ENCODE data around the gene ZNF692. TPM values are rescaled to one million over a fixed set of nuclear protein-coding genes. Genes with fewer than 3 reads are reported as not detected.

The ZNF692 gene
- polyA plus RNA-seq, 6 donors from 2014 or later, result 3.1 to 16.1 (median 8.4) TPM

GRCh38 chr1:248824301-248824700, 34.6 kb downstream of the ZNF692 start:
- H3K9me3 Mint-ChIP-seq, result peaks cover 0 to 3% (median 0%) of the 10 kb centered on the region in 7 donors
- H3K27ac Mint-ChIP-seq, result peak overlapping the region in 4 of 6 donors; percentile 2 to 85 (median 62)
- DNase-seq (no peak), ATAC-seq (ENCODE audit: low read depth in 2 of 2) (no peak)
- H3K27me3 Mint-ChIP-seq, result no peaks in the 10 kb centered on the region
- peak overlapping the region; percentile 93 to 100 (median 98) for H3K4me3 Mint-ChIP-seq
- peaks cover 45 to 74% (median 70%) of the 10 kb centered on the region in 3 donors for H3K4me1 Mint-ChIP-seq
- peaks cover 0 to 25% of the 10 kb centered on the region in 2 donors for H3K36me3 Mint-ChIP-seq

GRCh38 chr1:248823517-248824001, 35.3 kb downstream of the ZNF692 start:
- Mint-ChIP-seq H3K27me3 (no peaks in the 10 kb centered on the region), H3K9me3 (peaks cover 0 to 3% (median 0%) of the 10 kb centered on the region in 7 donors), H3K27ac (peak overlapping the region in 3 of 6 donors; percentile 2 to 81 (median 38)), H3K4me1 (peaks cover 51 to 82% (median 77%) of the 10 kb centered on the region in 3 donors), H3K36me3 (peaks cover 0 to 25% of the 10 kb centered on the region in 2 donors), H3K4me3 (peak overlapping the region in 7 of 8 donors; percentile 93 to 100 (median 98))
- no peak for ATAC-seq (ENCODE audit: low read depth in 2 of 2)
- DNase-seq, result no peak

- peak; percentile 7 to 9 for ATAC-seq (ENCODE audit: low read depth in 2 of 2)
- peak overlapping the region; percentile 67 to 99 (median 82) for H3K4me3 Mint-ChIP-seq
- DNase-seq, result peak; percentile 33
- H3K9me3 Mint-ChIP-seq, result peaks cover 0 to 3% (median 0%) of the 10 kb centered on the region in 7 donors
- no peaks in the 10 kb centered on the region for H3K27me3 Mint-ChIP-seq
- H3K4me1 Mint-ChIP-seq, result peaks cover 62 to 91% (median 89%) of the 10 kb centered on the region in 3 donors
- peak overlapping the region; percentile 14 to 91 (median 70) for H3K27ac Mint-ChIP-seq
- H3K36me3 Mint-ChIP-seq, result peaks cover 0 to 25% of the 10 kb centered on the region in 2 donors
These were observed 36.5 kb downstream of the ZNF692 start for GRCh38 chr1:248822148-248823032.

GRCh38 chr1:248821641-248822040, 37.2 kb downstream of the ZNF692 start:
- DNase-seq (no peak), ATAC-seq (ENCODE audit: low read depth in 2 of 2) (no peak)
- H3K27me3 Mint-ChIP-seq, result no peaks in the 10 kb centered on the region
- H3K4me1 Mint-ChIP-seq, result peaks cover 66 to 92% (median 91%) of the 10 kb centered on the region in 3 donors
- H3K9me3 Mint-ChIP-seq, result peaks cover 0 to 1% (median 0%) of the 10 kb centered on the region in 7 donors
- peaks cover 0 to 25% of the 10 kb centered on the region in 2 donors for H3K36me3 Mint-ChIP-seq
- H3K27ac Mint-ChIP-seq, result peak overlapping the region in 2 of 6 donors; percentile 83 to 91
- H3K4me3 Mint-ChIP-seq, result peak overlapping the region in 5 of 8 donors; percentile 8 to 89 (median 18)

GRCh38 chr1:248821101-248821500, 37.8 kb downstream of the ZNF692 start:
- peaks cover 68 to 94% (median 93%) of the 10 kb centered on the region in 3 donors for H3K4me1 Mint-ChIP-seq
- no peak for DNase-seq
- no peak for ATAC-seq (ENCODE audit: low read depth in 2 of 2)
- H3K27me3 Mint-ChIP-seq, result no peaks in the 10 kb centered on the region
- H3K9me3 Mint-ChIP-seq, result no peaks in the 10 kb centered on the region
- peaks cover 0 to 28% of the 10 kb centered on the region in 2 donors for H3K36me3 Mint-ChIP-seq
- peak overlapping the region in 1 of 6 donors; percentile 52 for H3K27ac Mint-ChIP-seq
- H3K4me3 Mint-ChIP-seq, result peak overlapping the region in 3 of 8 donors; percentile 18 to 25 (median 24)

GRCh38 chr1:248820041-248820585, 38.8 kb downstream of the ZNF692 start:
- Mint-ChIP-seq H3K27ac (peak overlapping the region in 2 of 6 donors; percentile 47 to 63), H3K27me3 (no peaks in the 10 kb centered on the region), H3K4me3 (peak overlapping the region in 5 of 8 donors; percentile 6 to 66 (median 18)), H3K4me1 (peaks cover 61 to 87% (median 85%) of the 10 kb centered on the region in 3 donors), H3K9me3 (no peaks in the 10 kb centered on the region), H3K36me3 (peaks cover 7 to 29% of the 10 kb centered on the region in 2 donors)
- ATAC-seq (ENCODE audit: low read depth in 2 of 2) (no peak), DNase-seq (no peak)

GRCh38 chr1:248818505-248819374, 40.1 kb downstream of the ZNF692 start:
- no peaks in the 10 kb centered on the region for H3K9me3 Mint-ChIP-seq
- H3K36me3 Mint-ChIP-seq, result peaks cover 17 to 27% of the 10 kb centered on the region in 2 donors
- DNase-seq (no peak), ATAC-seq (ENCODE audit: low read depth in 2 of 2) (peak; percentile 58 to 70)
- no peaks in the 10 kb centered on the region for H3K27me3 Mint-ChIP-seq
- peak overlapping the region; percentile 58 to 87 (median 69) for H3K4me3 Mint-ChIP-seq
- H3K27ac Mint-ChIP-seq, result peak overlapping the region; percentile 35 to 94 (median 63)
- H3K4me1 Mint-ChIP-seq, result peaks cover 53 to 73% (median 71%) of the 10 kb centered on the region in 3 donors

GRCh38 chr1:248817065-248817464, 41.8 kb downstream of the ZNF692 start:
- ATAC-seq (ENCODE audit: low read depth in 2 of 2), result peak in 1 of 2 donors; percentile 26
- no peaks in the 10 kb centered on the region for H3K27me3 Mint-ChIP-seq
- no peak for DNase-seq
- H3K4me1 Mint-ChIP-seq, result peaks cover 48 to 66% (median 57%) of the 10 kb centered on the region in 3 donors
- peak overlapping the region in 4 of 8 donors; percentile 30 to 78 (median 56) for H3K4me3 Mint-ChIP-seq
- H3K9me3 Mint-ChIP-seq, result no peaks in the 10 kb centered on the region
- H3K27ac Mint-ChIP-seq, result peak overlapping the region in 4 of 6 donors; percentile 15 to 82 (median 38)
- peaks cover 17 to 41% of the 10 kb centered on the region in 2 donors for H3K36me3 Mint-ChIP-seq

- Mint-ChIP-seq H3K27ac (peak overlapping the region in 3 of 6 donors; percentile 41 to 73 (median 71)), H3K4me1 (peaks cover 49 to 61% (median 50%) of the 10 kb centered on the region in 3 donors), H3K36me3 (peaks cover 17 to 46% of the 10 kb centered on the region in 2 donors), H3K27me3 (no peaks in the 10 kb centered on the region), H3K4me3 (peak overlapping the region in 2 of 8 donors; percentile 35 to 45), H3K9me3 (no peaks in the 10 kb centered on the region)
- no peak for ATAC-seq (ENCODE audit: low read depth in 2 of 2)
- DNase-seq, result no peak
These were observed 42.6 kb downstream of the ZNF692 start for GRCh38 chr1:248816042-248816851.

GRCh38 chr1:248815407-248816034, 43.4 kb downstream of the ZNF692 start:
- DNase-seq (no peak), ATAC-seq (ENCODE audit: low read depth in 2 of 2) (no peak)
- Mint-ChIP-seq H3K4me1 (peaks cover 46 to 61% (median 48%) of the 10 kb centered on the region in 3 donors), H3K9me3 (no peaks in the 10 kb centered on the region), H3K27me3 (no peaks in the 10 kb centered on the region), H3K36me3 (peaks cover 17 to 49% of the 10 kb centered on the region in 2 donors), H3K4me3 (no peak overlapping the region), H3K27ac (peak overlapping the region in 1 of 6 donors; percentile 41)

- Mint-ChIP-seq H3K27ac (peak overlapping the region in 1 of 6 donors; percentile 84), H3K9me3 (no peaks in the 10 kb centered on the region), H3K4me3 (no peak overlapping the region), H3K4me1 (peaks cover 43 to 61% (median 46%) of the 10 kb centered on the region in 3 donors), H3K36me3 (peaks cover 17 to 49% of the 10 kb centered on the region in 2 donors), H3K27me3 (no peaks in the 10 kb centered on the region)
- no peak for DNase-seq
- no peak for ATAC-seq (ENCODE audit: low read depth in 2 of 2)
These were observed 44.5 kb downstream of the ZNF692 start for GRCh38 chr1:248814351-248814750.

All from naive B cell (primary cell).